ENCODE results near the gene TPPP.

GRCh38 chr5:644509-644908, 48.6 kb downstream of the TPPP start:
- no peak for TF ChIP-seq POLR2A (IDR thresholded peaks at IDR 0.05; ENCODE audit: low read depth, low read length)
- TF ChIP-seq TAF1 (IDR thresholded peaks at IDR 0.05; ENCODE audit: low read depth, low read length), result no peak
- TF ChIP-seq POLR2AphosphoS5 (IDR thresholded peaks at IDR 0.05; ENCODE audit: low read depth, low read length), result no peak
